ENCODE measurements around the gene C2CD4C. TPM values are rescaled to one million over a fixed set of nuclear protein-coding genes. Genes with fewer than 3 reads are reported as not detected.
"Not testable (repeated sequence)": the region's sequence is repeated elsewhere in the genome, so short reads cannot be mapped to it uniquely, and the experiment has no call there.

C2CD4C gene
- total RNA-seq, 4 donors from 2014 or later, result 0.81 to 3.1 (median 2.1) TPM

- DNase-seq (ENCODE audit: low spot score in 2 of 2), result peak in 1 of 2 donors; percentile 66
- H3K4me3 ChIP-seq (ENCODE audit: low read depth, poor library complexity, severe bottlenecking), result no peak overlapping the region
- intact Hi-C loops (cut with DNase I; ENCODE audit: low total_unique reads), result no loop called here
- TF ChIP-seq CTCF (IDR thresholded peaks at IDR 0.05) (no peak), POLR2A (IDR thresholded peaks at IDR 0.05) (no peak)
- WGBS, 2 donors, result 64 to 70% methylated on average over 17 of the region's 17 CpGs
Measured at GRCh38 chr19:364496-365287, 44.3 kb downstream of the C2CD4C start.

GRCh38 chr19:362683-363082, 46.3 kb downstream of the C2CD4C start:
- intact Hi-C loops (cut with DNase I; ENCODE audit: low total_unique reads), result no loop called here
- DNase-seq (ENCODE audit: low spot score in 2 of 2), result peak in 1 of 2 donors; percentile 49
- TF ChIP-seq CTCF (IDR thresholded peaks at IDR 0.05), result no peak
- no peak for TF ChIP-seq POLR2A (IDR thresholded peaks at IDR 0.05)
- H3K4me3 ChIP-seq (ENCODE audit: low read depth, poor library complexity, severe bottlenecking), result no peak overlapping the region
- WGBS, 2 donors, result 79 to 84% methylated on average over 11 of the region's 11 CpGs

GRCh38 chr19:362154-362553, 46.8 kb downstream of the C2CD4C start:
- intact Hi-C loops (cut with DNase I; ENCODE audit: low total_unique reads), result no loop called here
- no peak for TF ChIP-seq POLR2A (IDR thresholded peaks at IDR 0.05)
- WGBS, 2 donors, result 85 to 96% methylated on average over 11 of the region's 11 CpGs
- DNase-seq (ENCODE audit: low spot score in 2 of 2), result peak in 1 of 2 donors; percentile 72
- H3K4me3 ChIP-seq (ENCODE audit: low read depth, poor library complexity, severe bottlenecking), result no peak overlapping the region

- WGBS, 2 donors, result 77 to 91% methylated on average over 2 of the region's 2 CpGs
- no peak overlapping the region for H3K4me3 ChIP-seq (ENCODE audit: low read depth, poor library complexity, severe bottlenecking)
- DNase-seq (ENCODE audit: low spot score in 2 of 2), result peak in 1 of 2 donors; percentile 54
- TF ChIP-seq POLR2A (IDR thresholded peaks at IDR 0.05) (no peak), CTCF (IDR thresholded peaks at IDR 0.05) (no peak)
- intact Hi-C loops (cut with DNase I; ENCODE audit: low total_unique reads), result no loop called here
Measured at GRCh38 chr19:359653-359925, 49.4 kb downstream of the C2CD4C start.

GRCh38 chr19:355536-355935, 53.4 kb downstream of the C2CD4C start:
- intact Hi-C loops (cut with DNase I; ENCODE audit: low total_unique reads); H3K4me3 ChIP-seq (ENCODE audit: low read depth, poor library complexity, severe bottlenecking): not testable (repeated sequence)
- DNase-seq (ENCODE audit: low spot score in 2 of 2), result peak in 1 of 2 donors; percentile 62
- WGBS, 2 donors, result 86 to 87% methylated on average over 15 of the region's 15 CpGs

Other genes starting within 250 kb of the C2CD4C start
- 100 to 1,000 TPM in 2 of 4 donors, 10 to 100 TPM in 2; 68.2 to 134 (median 102) TPM for gene PLPP2, start 117.7 kb downstream of the C2CD4C start, total RNA-seq
- 10 to 100 TPM; 24.6 to 76.3 (median 51.8) TPM for gene MIER2, start 64.4 kb downstream of the C2CD4C start, total RNA-seq
- 10 to 100 TPM; 14.6 to 25.0 (median 17.8) TPM for gene SHC2, start 51.9 kb upstream of the C2CD4C start, total RNA-seq
- gene MADCAM1, start 87.3 kb upstream of the C2CD4C start, total RNA-seq, result under 1 TPM in 2 of 4 donors, not detected in 2; 0.34 to 0.57 TPM
- 10 to 100 TPM; 23.4 to 73.8 (median 62.1) TPM for gene TPGS1, start 98.3 kb upstream of the C2CD4C start, total RNA-seq
- gene CDC34, start 122.6 kb upstream of the C2CD4C start, total RNA-seq, result 100 to 1,000 TPM; 129 to 214 (median 140) TPM
- gene GZMM, start 134.9 kb upstream of the C2CD4C start, total RNA-seq, result 1 to 10 TPM in 2 of 4 donors, under 1 TPM in 1, not detected in 1; 0.29 to 1.5 (median 1.3) TPM
- gene BSG, start 163.4 kb upstream of the C2CD4C start, total RNA-seq, result 100 to 1,000 TPM; 288 to 344 (median 307) TPM
- gene HCN2, start 180.7 kb upstream of the C2CD4C start, total RNA-seq, result 1 to 10 TPM in 2 of 4 donors, under 1 TPM in 2; 0.21 to 1.7 (median 1.1) TPM
- gene POLRMT, start 224.4 kb upstream of the C2CD4C start, total RNA-seq, result 10 to 100 TPM; 37.8 to 61.1 (median 46.9) TPM
- gene FGF22, start 230.7 kb upstream of the C2CD4C start, total RNA-seq, result 10 to 100 TPM; 16.1 to 41.8 (median 25.6) TPM